ENCODE data around the gene SBF2.

- TF ChIP-seq, protein P1, sequence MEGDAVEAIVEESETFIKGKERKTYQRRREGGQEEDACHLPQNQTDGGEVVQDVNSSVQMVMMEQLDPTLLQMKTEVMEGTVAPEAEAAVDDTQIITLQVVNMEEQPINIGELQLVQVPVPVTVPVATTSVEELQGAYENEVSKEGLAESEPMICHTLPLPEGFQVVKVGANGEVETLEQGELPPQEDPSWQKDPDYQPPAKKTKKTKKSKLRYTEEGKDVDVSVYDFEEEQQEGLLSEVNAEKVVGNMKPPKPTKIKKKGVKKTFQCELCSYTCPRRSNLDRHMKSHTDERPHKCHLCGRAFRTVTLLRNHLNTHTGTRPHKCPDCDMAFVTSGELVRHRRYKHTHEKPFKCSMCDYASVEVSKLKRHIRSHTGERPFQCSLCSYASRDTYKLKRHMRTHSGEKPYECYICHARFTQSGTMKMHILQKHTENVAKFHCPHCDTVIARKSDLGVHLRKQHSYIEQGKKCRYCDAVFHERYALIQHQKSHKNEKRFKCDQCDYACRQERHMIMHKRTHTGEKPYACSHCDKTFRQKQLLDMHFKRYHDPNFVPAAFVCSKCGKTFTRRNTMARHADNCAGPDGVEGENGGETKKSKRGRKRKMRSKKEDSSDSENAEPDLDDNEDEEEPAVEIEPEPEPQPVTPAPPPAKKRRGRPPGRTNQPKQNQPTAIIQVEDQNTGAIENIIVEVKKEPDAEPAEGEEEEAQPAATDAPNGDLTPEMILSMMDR (IDR thresholded peaks at IDR 0.05; ENCODE audit: low read depth, low read length) = no peak
- no peak for TF ChIP-seq MYC (IDR thresholded peaks at IDR 0.05; ENCODE audit: low read depth, low read length)
- TF ChIP-seq, protein P2, sequence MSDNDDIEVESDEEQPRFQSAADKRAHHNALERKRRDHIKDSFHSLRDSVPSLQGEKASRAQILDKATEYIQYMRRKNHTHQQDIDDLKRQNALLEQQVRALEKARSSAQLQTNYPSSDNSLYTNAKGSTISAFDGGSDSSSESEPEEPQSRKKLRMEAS (IDR thresholded peaks at IDR 0.05; ENCODE audit: low read depth, low read length) = no peak
Measured at GRCh38 chr11:10310301-10310841, 16.4 kb upstream of the SBF2 start.
